Sigmoid colon (tissue), 4 donors: Measurements from ENCODE around the gene GOLGA8A.

ENCODE experiments used
- POLR2A ChIP-seq, 2 donors: fragments of 450-650 bp; IDR thresholded peaks; one replicate each; pipeline ENCODE4 v1.6.1; 2016; ENCODE audit warnings: antibody characterized with exemption in 2 of 2, mild to moderate bottlenecking in 2 of 2, moderate library complexity in 2 of 2
- POLR2AphosphoS5 ChIP-seq, 4 donors: sonication (generic); formaldehyde crosslinking; IDR thresholded peaks; one replicate each; pipeline ENCODE4 v1.6.1; 2017; ENCODE audit warnings: antibody characterized with exemption in 4 of 4
- TF ChIP-seq, protein P1 (sequence below), 4 experiments: fragments of 450-650 bp in 3 of 4; fragments of 200-600 bp in 1 of 4; IDR thresholded peaks; one replicate each; pipeline ENCODE4 v1.5.1; 2016 to 2019; ENCODE audit warnings: antibody characterized with exemption in 4 of 4, mild to moderate bottlenecking in 3 of 4, moderate library complexity in 2 of 4

DNA sequence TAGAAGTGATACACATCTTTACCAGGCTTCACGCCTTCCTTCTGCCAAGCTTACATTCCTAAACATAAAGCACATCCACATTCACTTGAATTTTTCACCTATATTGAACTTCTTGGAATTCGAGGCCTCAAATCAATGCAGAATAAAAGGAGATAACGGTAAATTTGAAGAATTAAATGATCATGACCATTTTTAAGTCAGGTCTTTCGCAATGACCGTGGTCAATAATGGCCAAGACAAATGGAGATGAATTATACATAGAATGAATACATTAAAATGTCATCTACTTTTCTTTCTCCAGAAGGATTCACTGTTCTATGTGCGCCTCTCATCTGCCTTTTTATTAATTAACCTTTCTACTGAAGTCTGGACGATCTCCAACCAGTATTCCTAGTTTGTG lies 5.3 kb upstream of the GOLGA8A start:
- TF ChIP-seq, protein P1, sequence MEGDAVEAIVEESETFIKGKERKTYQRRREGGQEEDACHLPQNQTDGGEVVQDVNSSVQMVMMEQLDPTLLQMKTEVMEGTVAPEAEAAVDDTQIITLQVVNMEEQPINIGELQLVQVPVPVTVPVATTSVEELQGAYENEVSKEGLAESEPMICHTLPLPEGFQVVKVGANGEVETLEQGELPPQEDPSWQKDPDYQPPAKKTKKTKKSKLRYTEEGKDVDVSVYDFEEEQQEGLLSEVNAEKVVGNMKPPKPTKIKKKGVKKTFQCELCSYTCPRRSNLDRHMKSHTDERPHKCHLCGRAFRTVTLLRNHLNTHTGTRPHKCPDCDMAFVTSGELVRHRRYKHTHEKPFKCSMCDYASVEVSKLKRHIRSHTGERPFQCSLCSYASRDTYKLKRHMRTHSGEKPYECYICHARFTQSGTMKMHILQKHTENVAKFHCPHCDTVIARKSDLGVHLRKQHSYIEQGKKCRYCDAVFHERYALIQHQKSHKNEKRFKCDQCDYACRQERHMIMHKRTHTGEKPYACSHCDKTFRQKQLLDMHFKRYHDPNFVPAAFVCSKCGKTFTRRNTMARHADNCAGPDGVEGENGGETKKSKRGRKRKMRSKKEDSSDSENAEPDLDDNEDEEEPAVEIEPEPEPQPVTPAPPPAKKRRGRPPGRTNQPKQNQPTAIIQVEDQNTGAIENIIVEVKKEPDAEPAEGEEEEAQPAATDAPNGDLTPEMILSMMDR (IDR thresholded peaks at IDR 0.05): no peak
- TF ChIP-seq POLR2A (IDR thresholded peaks at IDR 0.05): no peak
- TF ChIP-seq POLR2AphosphoS5 (IDR thresholded peaks at IDR 0.05): no peak
